IMR-90 (cell line): ENCODE data around the gene CIAO2B. TPM values are rescaled to one million over a fixed set of nuclear protein-coding genes. Genes with fewer than 3 reads are reported as not detected.

Experiments used
- ATAC-seq: fragments of 200-7000 bp; cut with Tn5 transposase; 2 replicates; pipeline ENCODE4 v1.9.1; 2020; ENCODE audit warnings: low read depth, mild to moderate bottlenecking, moderate library complexity
- BruUV-seq: library from RNA; stranded (reverse); fragments of 400-500 nt; replicated peaks from 2 replicates; lab custom pipeline; 2021; lab: Mats Ljungman, UMichigan
- CTCF ChIA-PET: fragments of 300-600 bp; formaldehyde crosslinking; extraction: SDS; loops from one replicate; lab custom pipeline; 2021; ENCODE audit warnings: antibody characterized with exemption; lab: Yijun Ruan, JAX
- POLR2A ChIA-PET: fragments of 300-600 bp; sonication (Branson Sonifier 250); formaldehyde crosslinking; loops from one replicate; lab custom pipeline; 2022; ENCODE audit warnings: antibody characterized with exemption; ENCODE audit not compliant: unreplicated experiment; lab: Charles Lee
- DNase-seq: peaks from one replicate; pipeline ENCODE4 v3.0.0; 2013
- H2AFZ ChIP-seq: replicated peaks from 2 replicates; pipeline ENCODE3; 2013; ENCODE audit warnings: low read length, mild to moderate bottlenecking; ENCODE audit not compliant: poor library complexity
- H2AK5ac ChIP-seq: 2 replicates; pipeline ENCODE4 v1.6.1; 2013; ENCODE audit warnings: low read depth, low read length, inconsistent platforms
- H2AK9ac ChIP-seq: replicated peaks from 2 replicates; pipeline ENCODE3; 2013; ENCODE audit warnings: mild to moderate bottlenecking, low read depth, low read length, moderate library complexity; ENCODE audit not compliant: poor library complexity
- H2BK120ac ChIP-seq: 2 replicates; pipeline ENCODE4 v1.6.1; 2013; ENCODE audit warnings: low read depth, low read length, inconsistent platforms
- H2BK15ac ChIP-seq: 3 replicates; pipeline ENCODE4 v1.6.1; 2013; ENCODE audit warnings: low read depth, low read length, inconsistent platforms
- H2BK20ac ChIP-seq: 2 replicates; pipeline ENCODE4 v1.6.1; 2013; ENCODE audit warnings: low read depth, mild to moderate bottlenecking, inconsistent platforms, low read length, moderate library complexity
- H2BK5ac ChIP-seq: 2 replicates; pipeline ENCODE4 v1.6.1; 2013; ENCODE audit warnings: mild to moderate bottlenecking, low read depth, low read length, inconsistent platforms; ENCODE audit not compliant: poor library complexity, severe bottlenecking
- H3K14ac ChIP-seq: replicated peaks from 2 replicates; pipeline ENCODE4 v1.6.1; 2013; ENCODE audit warnings: low read depth, low read length, inconsistent platforms
- H3K18ac ChIP-seq: 2 replicates; pipeline ENCODE4 v1.6.1; 2013; ENCODE audit warnings: low read depth, low read length, control low read depth
- H3K23ac ChIP-seq: 2 replicates; pipeline ENCODE4 v1.6.1; 2013; ENCODE audit warnings: low read depth, low read length, inconsistent platforms
- H3K27ac ChIP-seq: 2 replicates; pipeline ENCODE4 v1.5.1; 2013; ENCODE audit warnings: mild to moderate bottlenecking, control low read depth, low read length; ENCODE audit not compliant: insufficient read depth
- H3K27me3 ChIP-seq: 2 replicates; pipeline ENCODE4 v1.6.1; 2013; ENCODE audit warnings: low read length; ENCODE audit not compliant: control insufficient read depth, insufficient read depth
- H3K36me3 ChIP-seq: 2 replicates; pipeline ENCODE4 v1.6.1; 2013; ENCODE audit warnings: low read length, mixed read lengths; ENCODE audit not compliant: control insufficient read depth, insufficient read depth
- H3K4ac ChIP-seq: 2 replicates; pipeline ENCODE4 v1.6.1; 2013; ENCODE audit warnings: low read depth, low read length, inconsistent platforms
- H3K4me1 ChIP-seq: 2 replicates; pipeline ENCODE4 v1.6.1; 2013; ENCODE audit warnings: low read length, mixed read lengths; ENCODE audit not compliant: control insufficient read depth, insufficient read depth
- H3K4me2 ChIP-seq: 2 replicates; pipeline ENCODE4 v1.6.1; 2013; ENCODE audit warnings: low read depth, mild to moderate bottlenecking, control low read depth, low read length, moderate library complexity
- H3K4me3 ChIP-seq: 2 replicates; pipeline ENCODE4 v1.5.1; 2013; ENCODE audit warnings: low read depth, mild to moderate bottlenecking, control low read depth, low read length, moderate library complexity; ENCODE audit not compliant: insufficient read depth
- H3K56ac ChIP-seq: 2 replicates; pipeline ENCODE4 v1.6.1; 2013; ENCODE audit warnings: low read length, inconsistent platforms; ENCODE audit not compliant: insufficient read depth; ENCODE audit errors: extremely low read depth
- H3K79me1 ChIP-seq, 2 experiments: 2 replicates each; pipeline ENCODE4 v1.6.1; 2013; ENCODE audit warnings: low read length in 2 of 2, inconsistent platforms in 1 of 2, low read depth in 1 of 2
- H3K9ac ChIP-seq: 2 replicates; pipeline ENCODE4 v1.6.1; 2013; ENCODE audit warnings: low read depth, low read length, control low read depth
- H3K9me1 ChIP-seq: 2 replicates; pipeline ENCODE4 v1.6.1; 2013; ENCODE audit warnings: low read length, inconsistent platforms; ENCODE audit not compliant: insufficient read depth
- H3K9me3 ChIP-seq: 2 replicates; pipeline ENCODE4 v1.6.1; 2013; ENCODE audit warnings: low read length; ENCODE audit not compliant: control insufficient read depth, insufficient read depth
- H4K20me1 ChIP-seq: 2 replicates; pipeline ENCODE4 v1.6.1; 2013; ENCODE audit warnings: low read length, inconsistent platforms; ENCODE audit not compliant: insufficient read depth
- H4K5ac ChIP-seq: 2 replicates; pipeline ENCODE4 v1.6.1; 2013; ENCODE audit warnings: mild to moderate bottlenecking, low read depth, low read length, control low read depth
- H4K8ac ChIP-seq, 2 experiments: 2 replicates each; pipeline ENCODE4 v1.6.1; 2013; ENCODE audit warnings: low read depth in 2 of 2, low read length in 2 of 2, control low read depth in 1 of 2, inconsistent platforms in 1 of 2
- H4K91ac ChIP-seq: 2 replicates; pipeline ENCODE4 v1.6.1; 2013; ENCODE audit warnings: low read depth, low read length, inconsistent platforms; ENCODE audit not compliant: insufficient read depth
- BHLHE40 ChIP-seq: fragments of 150-350 bp; IDR thresholded peaks from 2 replicates; pipeline ENCODE4 v1.6.1; 2016; ENCODE audit warnings: mild to moderate bottlenecking, low read depth, low read length
- CEBPB ChIP-seq: IDR thresholded peaks from 2 replicates; pipeline ENCODE4 v1.6.1; 2012; ENCODE audit warnings: low read depth, low read length, improper control_type of control experiment
- FOS ChIP-seq: fragments of 150-350 bp; IDR thresholded peaks from 2 replicates; pipeline ENCODE4 v1.6.1; 2016; ENCODE audit warnings: low read depth, low read length
- MAFK ChIP-seq: IDR thresholded peaks from 2 replicates; pipeline ENCODE4 v1.6.1; 2012; ENCODE audit warnings: low read depth, low read length, improper control_type of control experiment
- MAZ ChIP-seq: IDR thresholded peaks from 2 replicates; pipeline ENCODE4 v1.6.1; 2012; ENCODE audit warnings: low read depth, mild to moderate bottlenecking, low read length, improper control_type of control experiment, moderate library complexity, borderline replicate concordance
- MXI1 ChIP-seq: IDR thresholded peaks from 2 replicates; pipeline ENCODE4 v1.6.1; 2012; ENCODE audit warnings: low read depth, mild to moderate bottlenecking, low read length, moderate library complexity, borderline replicate concordance
- NFE2L2 ChIP-seq: fragments of 150-350 bp; IDR thresholded peaks from 2 replicates; pipeline ENCODE4 v1.6.1; 2016; ENCODE audit warnings: low read depth, mild to moderate bottlenecking, low read length
- POLR2A ChIP-seq: IDR thresholded peaks from 2 replicates; pipeline ENCODE4 v1.6.1; 2012; ENCODE audit warnings: mild to moderate bottlenecking, low read depth, low read length
- RCOR1 ChIP-seq: IDR thresholded peaks from 2 replicates; pipeline ENCODE4 v1.6.1; 2012; ENCODE audit warnings: mild to moderate bottlenecking, low read length, improper control_type of control experiment; ENCODE audit not compliant: insufficient replicate concordance
- RFX5 ChIP-seq: IDR thresholded peaks from 2 replicates; pipeline ENCODE4 v1.8.0; 2012; ENCODE audit warnings: low read depth, mild to moderate bottlenecking, low read length, moderate library complexity
- SMC3 ChIP-seq: fragments of 150-350 bp; IDR thresholded peaks from 2 replicates; pipeline ENCODE4 v1.6.1; 2016; ENCODE audit warnings: low read depth, mild to moderate bottlenecking, antibody characterized with exemption, low read length, moderate library complexity
- WGBS, 2 experiments: methylation state at CpG; one replicate each; pipeline versions ENCODE4 v1.1.5 to v1.1.7; 2013; ENCODE audit warnings: missing lambda C conversion rate in 2 of 2; ENCODE audit not compliant: insufficient read length in 1 of 2; ENCODE audit errors: extremely low coverage in 2 of 2; 5-methylcytosine and 5-hydroxymethylcytosine counted together
- dilution Hi-C: fragments of 300-500 bp; cut with HindIII; formaldehyde crosslinking; loops from one replicate; pipeline ENCODE4 v1.14.3; 2018; ENCODE audit warnings: low sequenced_read_pairs; ENCODE audit not compliant: unreplicated experiment
- in situ Hi-C: fragments of 300-500 bp; cut with MboI; formaldehyde crosslinking; loops from 3 replicates; pipeline ENCODE4 v1.14.3; 2019; ENCODE audit warnings: low sequenced_read_pairs, inconsistent platforms, mixed read lengths
- intact Hi-C: fragments of 100-400 bp; cut with micrococcal nuclease; formaldehyde crosslinking; loops from 2 replicates; pipeline ENCODE4 v1.10.0; 2022
- polyA plus RNA-seq, 3 experiments: library from polyadenylated mRNA; depleted of rRNA; stranded (reverse); fragments of >200 nt; gene quantifications; 2 replicates each; pipeline ENCODE4 v1.2.3, GENCODE V29; 2012; ENCODE audit warnings: low replicate concordance in 1 of 3
- total RNA-seq: library from RNA; depleted of rRNA; stranded (reverse); fragments of >200 nt; gene quantifications from 2 replicates; pipeline ENCODE4 v1.2.3, GENCODE V29; 2012
- TF ChIP-seq, protein P1 (sequence below): fragments of 150-350 bp; IDR thresholded peaks from 2 replicates; pipeline ENCODE4 v1.6.1; 2016; ENCODE audit warnings: low read depth, mild to moderate bottlenecking, low read length, moderate library complexity, borderline replicate concordance
- TF ChIP-seq, protein P2 (sequence below): fragments of 150-350 bp; IDR thresholded peaks from 2 replicates; pipeline ENCODE4 v1.6.1; 2017; ENCODE audit warnings: mild to moderate bottlenecking, antibody characterized with exemption, low read length, low read depth
- TF ChIP-seq, protein P3 (sequence below): conservative IDR thresholded peaks from 2 replicates; pipeline ENCODE4 v1.5.1; 2012; ENCODE audit warnings: mild to moderate bottlenecking, low read depth, low read length, improper control_type of control experiment

The CIAO2B gene
- total and polyA plus RNA-seq, 2 of the 4 experiments (the other 2 are of a cell fraction), result 148 to 234 TPM

DNA sequence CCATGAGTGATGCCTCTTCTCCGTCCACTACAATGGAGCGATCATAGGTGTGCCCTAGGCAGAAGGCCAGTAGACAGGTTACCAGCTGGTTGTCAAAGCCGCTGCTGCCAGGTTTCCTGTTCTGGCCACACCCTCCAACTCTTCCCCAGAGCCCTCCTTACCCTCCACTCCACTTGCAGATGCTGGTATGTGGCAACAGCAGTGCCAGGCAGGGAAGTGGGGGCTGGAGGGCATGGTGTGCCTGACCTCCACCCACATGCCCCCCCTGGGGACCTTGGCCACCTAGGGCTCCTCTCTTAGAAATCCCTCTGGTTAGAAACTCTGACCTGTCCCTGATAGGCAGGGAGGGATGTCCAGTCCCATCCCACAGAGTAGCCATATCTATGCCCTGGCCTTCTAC is 10.3 kb downstream of the CIAO2B start:
- Histone ChIP-seq H3K9ac (no peak overlapping the region), H3K9me1 (peaks cover 24% of the 10 kb centered on the region), H3K36me3 (no peaks in the 10 kb centered on the region), H3K23ac (no peak overlapping the region), H3K56ac (no peak overlapping the region), H4K8ac (no peak overlapping the region), H3K9me3 (no peaks in the 10 kb centered on the region), H4K20me1 (no peaks in the 10 kb centered on the region), H2BK120ac (no peak overlapping the region), H4K91ac (no peak overlapping the region), H2BK5ac (no peak overlapping the region), H2BK15ac (no peak overlapping the region), H3K14ac (no peak overlapping the region), H3K27ac (no peak overlapping the region), H2AFZ (no peak overlapping the region), H3K79me1 (no peaks in the 10 kb centered on the region), H3K18ac (no peak overlapping the region), H2AK9ac (no peak overlapping the region), H3K27me3 (peaks cover 18% of the 10 kb centered on the region), H3K4ac (no peak overlapping the region), H3K4me3 (no peak overlapping the region), H3K4me1 (peaks cover 27% of the 10 kb centered on the region), H2AK5ac (peak overlapping the region; percentile 30; the same call in 1 of the 2 replicates), H2BK20ac (no peak overlapping the region), H3K4me2 (no peak overlapping the region), H4K5ac (no peak overlapping the region)
- DNase-seq (no peak), ATAC-seq (no peak)
- BruUV-seq, result no TSS peak
- dilution Hi-C loops, result no loop called here
- ChIA-PET POLR2A (no interaction called here), CTCF (no interaction called here)
- TF ChIP-seq MAZ, result no peak
- no peak for TF ChIP-seq BHLHE40
- TF ChIP-seq MXI1, result no peak
- TF ChIP-seq NFE2L2, result no peak
- TF ChIP-seq, protein P1, sequence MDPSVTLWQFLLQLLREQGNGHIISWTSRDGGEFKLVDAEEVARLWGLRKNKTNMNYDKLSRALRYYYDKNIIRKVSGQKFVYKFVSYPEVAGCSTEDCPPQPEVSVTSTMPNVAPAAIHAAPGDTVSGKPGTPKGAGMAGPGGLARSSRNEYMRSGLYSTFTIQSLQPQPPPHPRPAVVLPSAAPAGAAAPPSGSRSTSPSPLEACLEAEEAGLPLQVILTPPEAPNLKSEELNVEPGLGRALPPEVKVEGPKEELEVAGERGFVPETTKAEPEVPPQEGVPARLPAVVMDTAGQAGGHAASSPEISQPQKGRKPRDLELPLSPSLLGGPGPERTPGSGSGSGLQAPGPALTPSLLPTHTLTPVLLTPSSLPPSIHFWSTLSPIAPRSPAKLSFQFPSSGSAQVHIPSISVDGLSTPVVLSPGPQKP, result no peak
- TF ChIP-seq, protein P2, sequence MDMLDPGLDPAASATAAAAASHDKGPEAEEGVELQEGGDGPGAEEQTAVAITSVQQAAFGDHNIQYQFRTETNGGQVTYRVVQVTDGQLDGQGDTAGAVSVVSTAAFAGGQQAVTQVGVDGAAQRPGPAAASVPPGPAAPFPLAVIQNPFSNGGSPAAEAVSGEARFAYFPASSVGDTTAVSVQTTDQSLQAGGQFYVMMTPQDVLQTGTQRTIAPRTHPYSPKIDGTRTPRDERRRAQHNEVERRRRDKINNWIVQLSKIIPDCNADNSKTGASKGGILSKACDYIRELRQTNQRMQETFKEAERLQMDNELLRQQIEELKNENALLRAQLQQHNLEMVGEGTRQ, result no peak
- TF ChIP-seq MAFK, result no peak
- no peak for TF ChIP-seq RCOR1
- TF ChIP-seq FOS, result no peak
- TF ChIP-seq, protein P3, sequence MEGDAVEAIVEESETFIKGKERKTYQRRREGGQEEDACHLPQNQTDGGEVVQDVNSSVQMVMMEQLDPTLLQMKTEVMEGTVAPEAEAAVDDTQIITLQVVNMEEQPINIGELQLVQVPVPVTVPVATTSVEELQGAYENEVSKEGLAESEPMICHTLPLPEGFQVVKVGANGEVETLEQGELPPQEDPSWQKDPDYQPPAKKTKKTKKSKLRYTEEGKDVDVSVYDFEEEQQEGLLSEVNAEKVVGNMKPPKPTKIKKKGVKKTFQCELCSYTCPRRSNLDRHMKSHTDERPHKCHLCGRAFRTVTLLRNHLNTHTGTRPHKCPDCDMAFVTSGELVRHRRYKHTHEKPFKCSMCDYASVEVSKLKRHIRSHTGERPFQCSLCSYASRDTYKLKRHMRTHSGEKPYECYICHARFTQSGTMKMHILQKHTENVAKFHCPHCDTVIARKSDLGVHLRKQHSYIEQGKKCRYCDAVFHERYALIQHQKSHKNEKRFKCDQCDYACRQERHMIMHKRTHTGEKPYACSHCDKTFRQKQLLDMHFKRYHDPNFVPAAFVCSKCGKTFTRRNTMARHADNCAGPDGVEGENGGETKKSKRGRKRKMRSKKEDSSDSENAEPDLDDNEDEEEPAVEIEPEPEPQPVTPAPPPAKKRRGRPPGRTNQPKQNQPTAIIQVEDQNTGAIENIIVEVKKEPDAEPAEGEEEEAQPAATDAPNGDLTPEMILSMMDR, result no peak
- TF ChIP-seq POLR2A, result no peak
- no peak for TF ChIP-seq RFX5
- no peak for TF ChIP-seq SMC3
- TF ChIP-seq CEBPB, result no peak
- in situ Hi-C loops, result no loop called here
- WGBS, 2 experiments, result no CpG with 5 or more reads among the region's 3 CpGs
- intact Hi-C loops, result no loop called here
